ENCODE results near the gene RTKN2.

RTKN2 gene

GRCh38 chr10:62162261-62162981 lies 106.2 kb downstream of the RTKN2 start:
- Mint-ChIP-seq H3K4me1 (ENCODE audit: low read depth) (peaks cover 8% of the 10 kb centered on the region), H3K4me3 (no peak overlapping the region), H3K27me3 (ENCODE audit: low read depth) (no peaks in the 10 kb centered on the region), H3K36me3 (ENCODE audit: low read depth) (peaks cover 2% of the 10 kb centered on the region), H3K27ac (no peak overlapping the region), H3K9me3 (peaks cover 4% of the 10 kb centered on the region)

DNA sequence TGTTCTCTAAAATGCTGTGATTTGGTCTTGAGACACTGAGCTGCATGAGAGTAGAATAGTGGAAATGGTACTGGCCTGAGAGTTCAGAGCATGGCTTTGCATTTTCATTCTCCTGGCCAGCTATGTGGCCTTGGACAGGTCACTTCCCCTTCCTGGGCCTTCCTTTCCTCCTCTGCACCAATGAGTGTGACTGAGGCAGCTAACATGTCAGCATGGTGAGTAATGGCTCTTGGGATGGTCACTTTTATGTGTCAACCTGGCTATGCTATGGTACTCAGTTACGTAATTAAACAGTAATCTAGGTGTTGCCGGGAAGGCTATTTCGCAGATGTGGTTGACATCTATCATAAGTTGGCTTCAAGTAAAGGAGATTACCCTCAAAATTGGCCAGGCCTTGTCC lies 109.3 kb downstream of the RTKN2 start:
- H3K36me3 Mint-ChIP-seq (ENCODE audit: low read depth): no peaks in the 10 kb centered on the region
- no peaks in the 10 kb centered on the region for H3K27me3 Mint-ChIP-seq (ENCODE audit: low read depth)
- peaks cover 5% of the 10 kb centered on the region for H3K9me3 Mint-ChIP-seq
- H3K4me1 Mint-ChIP-seq (ENCODE audit: low read depth): peaks cover 2% of the 10 kb centered on the region
- no peak overlapping the region for H3K4me3 Mint-ChIP-seq
- H3K27ac Mint-ChIP-seq: no peak overlapping the region

GRCh38 chr10:62157601-62158000 lies 111.0 kb downstream of the RTKN2 start:
- H3K27ac Mint-ChIP-seq: no peak overlapping the region
- no peaks in the 10 kb centered on the region for H3K27me3 Mint-ChIP-seq (ENCODE audit: low read depth)

DNA sequence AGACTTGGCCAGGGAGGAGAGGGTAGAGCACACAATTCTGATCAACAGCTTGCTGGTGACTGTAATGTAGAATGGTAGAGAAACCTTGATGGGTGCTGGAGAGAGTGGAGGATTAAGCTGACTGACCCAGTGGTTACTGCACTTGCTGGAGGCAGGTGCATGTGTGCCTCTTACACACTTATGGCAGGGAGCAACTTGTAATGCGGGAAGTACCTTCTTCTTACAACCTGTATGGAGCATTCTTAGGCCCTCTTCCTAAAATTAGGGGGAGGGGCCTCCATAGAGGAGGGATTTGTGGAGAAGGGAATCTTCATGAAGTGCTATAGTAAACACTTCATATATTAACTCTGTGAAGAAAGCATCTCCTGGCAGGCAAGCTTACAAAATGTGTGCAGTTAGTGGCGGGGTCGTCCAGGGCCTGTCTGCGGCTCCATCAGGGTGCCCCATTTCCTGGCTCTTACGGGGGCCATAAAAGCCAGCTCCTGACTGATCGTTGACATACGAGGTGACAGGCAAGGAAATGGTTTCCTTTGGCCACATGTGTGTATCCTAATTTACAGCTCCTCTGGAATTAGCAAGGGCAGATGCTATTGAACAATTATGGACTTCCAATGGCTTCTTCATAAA lies 113.5 kb downstream of the RTKN2 start:
- Mint-ChIP-seq H3K27ac (no peak overlapping the region), H3K36me3 (ENCODE audit: low read depth) (peaks cover 10% of the 10 kb centered on the region), H3K27me3 (ENCODE audit: low read depth) (no peaks in the 10 kb centered on the region), H3K4me3 (no peak overlapping the region), H3K4me1 (ENCODE audit: low read depth) (peaks cover 5% of the 10 kb centered on the region), H3K9me3 (peaks cover 22% of the 10 kb centered on the region)

More at GRCh38 chr10:62157601-62158000, 111.0 kb downstream of the RTKN2 start:
- H3K36me3 Mint-ChIP-seq (ENCODE audit: low read depth): no peaks in the 10 kb centered on the region
- H3K4me3 Mint-ChIP-seq: no peak overlapping the region
- H3K4me1 Mint-ChIP-seq (ENCODE audit: low read depth): peaks cover 5% of the 10 kb centered on the region
- peaks cover 5% of the 10 kb centered on the region for H3K9me3 Mint-ChIP-seq

GRCh38 chr10:62154231-62154630 lies 114.4 kb downstream of the RTKN2 start:
- H3K4me1 Mint-ChIP-seq (ENCODE audit: low read depth): peaks cover 5% of the 10 kb centered on the region
- H3K27me3 Mint-ChIP-seq (ENCODE audit: low read depth): no peaks in the 10 kb centered on the region
- H3K27ac Mint-ChIP-seq: no peak overlapping the region
- peaks cover 22% of the 10 kb centered on the region for H3K9me3 Mint-ChIP-seq
- peaks cover 10% of the 10 kb centered on the region for H3K36me3 Mint-ChIP-seq (ENCODE audit: low read depth)
- no peak overlapping the region for H3K4me3 Mint-ChIP-seq

- H3K4me1 Mint-ChIP-seq (ENCODE audit: low read depth): peaks cover 5% of the 10 kb centered on the region
- no peak overlapping the region for H3K4me3 Mint-ChIP-seq
- peaks cover 22% of the 10 kb centered on the region for H3K9me3 Mint-ChIP-seq
- peaks cover 10% of the 10 kb centered on the region for H3K36me3 Mint-ChIP-seq (ENCODE audit: low read depth)
- H3K27me3 Mint-ChIP-seq (ENCODE audit: low read depth): no peaks in the 10 kb centered on the region
- H3K27ac Mint-ChIP-seq: no peak overlapping the region
Measured at GRCh38 chr10:62153191-62153590, 115.5 kb downstream of the RTKN2 start.

DNA sequence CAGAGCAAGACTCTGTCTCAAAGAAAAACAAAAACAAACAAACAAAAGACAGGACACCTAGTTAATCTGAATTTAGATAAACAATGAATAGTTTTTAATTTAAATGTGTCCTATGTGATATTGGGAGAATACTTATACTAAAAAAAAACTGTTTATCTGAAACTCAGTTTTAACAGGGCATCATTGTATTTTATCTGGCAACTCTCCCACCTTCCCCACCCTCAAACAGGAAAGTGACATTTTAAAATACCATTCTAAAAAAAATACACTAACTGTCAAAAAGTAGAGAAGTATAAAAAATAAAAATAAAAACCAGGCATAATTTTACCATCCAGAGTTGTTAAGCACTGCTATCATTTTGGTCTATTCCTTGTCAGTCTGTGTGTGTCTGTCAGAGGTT lies 119.0 kb downstream of the RTKN2 start:
- Mint-ChIP-seq H3K27ac (no peak overlapping the region), H3K4me1 (ENCODE audit: low read depth) (peaks cover 9% of the 10 kb centered on the region), H3K4me3 (no peak overlapping the region), H3K36me3 (ENCODE audit: low read depth) (peaks cover 17% of the 10 kb centered on the region), H3K9me3 (peaks cover 16% of the 10 kb centered on the region), H3K27me3 (ENCODE audit: low read depth) (no peaks in the 10 kb centered on the region)

DNA sequence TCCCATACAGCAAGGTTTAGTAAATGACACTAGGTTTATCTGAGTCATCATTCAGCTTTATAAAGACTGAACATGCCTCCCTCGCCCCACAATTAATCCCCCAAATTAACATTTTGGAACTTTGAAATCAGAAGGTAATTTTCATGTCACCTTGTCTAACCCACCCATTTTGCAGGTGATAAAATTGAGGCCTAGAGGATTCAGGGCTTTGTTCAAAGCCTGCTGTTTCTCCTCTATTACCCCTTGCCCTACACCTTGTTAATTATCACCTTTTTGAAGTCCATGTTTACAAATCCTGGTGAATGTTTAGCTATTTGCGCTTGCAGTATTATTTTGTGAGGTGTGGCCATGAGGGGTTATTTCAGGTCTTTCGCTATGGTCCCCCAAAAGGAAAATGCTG lies 120.5 kb downstream of the RTKN2 start:
- no peaks in the 10 kb centered on the region for H3K27me3 Mint-ChIP-seq (ENCODE audit: low read depth)
- peaks cover 25% of the 10 kb centered on the region for H3K9me3 Mint-ChIP-seq
- peaks cover 17% of the 10 kb centered on the region for H3K36me3 Mint-ChIP-seq (ENCODE audit: low read depth)
- H3K4me3 Mint-ChIP-seq: no peak overlapping the region
- H3K4me1 Mint-ChIP-seq (ENCODE audit: low read depth): peaks cover 6% of the 10 kb centered on the region
- no peak overlapping the region for H3K27ac Mint-ChIP-seq

DNA sequence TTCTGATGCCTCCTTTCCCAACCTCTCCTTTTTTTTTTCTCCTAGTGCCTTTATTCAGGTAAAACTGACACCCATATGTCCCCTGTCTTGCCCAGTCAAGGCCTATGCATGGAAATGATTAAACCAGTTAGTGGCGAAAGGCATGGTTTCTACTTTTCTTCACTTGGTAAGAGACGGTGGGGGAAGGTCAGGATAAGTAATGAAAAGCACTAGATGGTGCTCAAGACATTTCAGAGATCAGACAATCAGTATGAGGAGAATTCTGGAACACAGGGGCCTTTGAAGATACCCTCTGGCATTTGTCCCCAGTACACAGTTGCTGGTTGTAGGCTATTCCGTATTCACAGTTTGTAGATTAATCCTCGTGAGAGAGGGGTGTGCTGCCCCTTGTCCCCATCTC lies 121.2 kb downstream of the RTKN2 start:
- no peak overlapping the region for H3K27ac Mint-ChIP-seq
- peaks cover 6% of the 10 kb centered on the region for H3K4me1 Mint-ChIP-seq (ENCODE audit: low read depth)
- peaks cover 32% of the 10 kb centered on the region for H3K9me3 Mint-ChIP-seq
- peaks cover 17% of the 10 kb centered on the region for H3K36me3 Mint-ChIP-seq (ENCODE audit: low read depth)
- H3K27me3 Mint-ChIP-seq (ENCODE audit: low read depth): no peaks in the 10 kb centered on the region
- H3K4me3 Mint-ChIP-seq: no peak overlapping the region

DNA sequence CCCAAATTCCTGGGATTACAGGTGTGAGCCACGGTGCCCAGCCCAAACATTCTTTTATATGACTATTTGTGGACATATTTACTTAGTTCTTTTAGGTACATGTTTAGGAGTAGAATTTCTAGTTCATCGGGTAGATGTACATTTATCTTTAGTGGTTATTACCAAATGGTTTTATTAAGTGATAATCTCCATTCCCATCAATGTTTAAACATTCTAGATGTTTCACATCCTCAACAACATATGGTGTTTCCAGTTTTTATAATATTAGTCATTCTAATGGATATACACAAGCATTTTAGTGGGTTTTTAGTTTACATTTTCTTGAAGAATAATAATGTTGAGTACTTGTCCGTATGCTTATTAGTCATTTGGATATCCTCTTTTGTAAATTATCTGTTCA lies 131.7 kb downstream of the RTKN2 start:
- H3K27me3 Mint-ChIP-seq (ENCODE audit: low read depth): no peaks in the 10 kb centered on the region
- peaks cover 18% of the 10 kb centered on the region for H3K36me3 Mint-ChIP-seq (ENCODE audit: low read depth)
- peaks cover 3% of the 10 kb centered on the region for H3K4me1 Mint-ChIP-seq (ENCODE audit: low read depth)
- peaks cover 31% of the 10 kb centered on the region for H3K9me3 Mint-ChIP-seq
- no peak overlapping the region for H3K27ac Mint-ChIP-seq
- no peak overlapping the region for H3K4me3 Mint-ChIP-seq

DNA sequence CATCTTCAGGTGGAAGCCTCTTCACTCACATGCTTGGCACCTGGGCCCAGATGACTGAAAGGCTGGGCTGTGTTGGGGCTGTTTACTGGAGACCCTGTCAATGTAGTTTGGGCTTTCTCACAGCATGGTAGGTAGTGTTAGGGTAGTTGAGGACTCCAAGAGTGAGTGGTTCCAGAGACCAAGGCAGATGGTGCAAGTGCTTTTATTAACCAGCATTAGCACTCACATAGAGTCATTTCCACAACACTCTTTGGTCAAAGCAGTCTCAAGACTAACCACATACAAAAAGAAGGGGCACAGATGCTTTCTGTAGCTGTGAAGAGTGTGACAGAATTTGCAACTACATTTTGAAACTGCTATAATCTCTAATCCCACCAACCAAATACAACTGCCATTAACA lies 135.0 kb downstream of the RTKN2 start:
- no peaks in the 10 kb centered on the region for H3K4me1 Mint-ChIP-seq (ENCODE audit: low read depth)
- H3K4me3 Mint-ChIP-seq: no peak overlapping the region
- H3K27ac Mint-ChIP-seq: no peak overlapping the region
- peaks cover 37% of the 10 kb centered on the region for H3K9me3 Mint-ChIP-seq
- no peaks in the 10 kb centered on the region for H3K27me3 Mint-ChIP-seq (ENCODE audit: low read depth)
- peaks cover 19% of the 10 kb centered on the region for H3K36me3 Mint-ChIP-seq (ENCODE audit: low read depth)

Data from T-helper 1 cell treated with Interleukin-12 subunit alpha and Interleukin-12 subunit beta and Interleukin-4 antibody, amounts not matched to agents 30 μg/mL and 1 μg/mL, for 36 hours (primary cell).